GM12878 (cell line): ENCODE data around the gene WNT5B. TPM values are rescaled to one million over a fixed set of nuclear protein-coding genes. Genes with fewer than 3 reads are reported as not detected.

Experiments used
- ATAC-seq: fragments of 200-7000 bp; cut with Tn5 transposase; 3 replicates; pipeline ENCODE4 v1.9.1; 2020; ENCODE audit warnings: mild to moderate bottlenecking, moderate library complexity
- BruUV-seq: library from RNA; stranded (reverse); fragments of 400-500 nt; replicated peaks from 2 replicates; lab custom pipeline; 2021; lab: Mats Ljungman, UMichigan
- CTCF ChIA-PET: fragments of 300-600 bp; sonication (Branson Sonifier 250); formaldehyde crosslinking; extraction: SDS; loops from one replicate; lab custom pipeline; 2021; ENCODE audit warnings: inconsistent platforms; lab: Yijun Ruan, JAX
- POLR2A ChIA-PET: fragments of 350-600 bp; formaldehyde crosslinking; extraction: SDS; loops from one replicate; lab custom pipeline; 2021; ENCODE audit warnings: inconsistent platforms; lab: Charles Lee
- RAD21 ChIA-PET: fragments of 300-600 bp; sonication (Branson Sonifier 250); formaldehyde crosslinking; loops from one replicate; lab custom pipeline; 2023; ENCODE audit warnings: antibody characterized with exemption; ENCODE audit not compliant: unreplicated experiment; lab: Charles Lee
- SMC1A ChIA-PET: fragments of 300-600 bp; sonication (Branson Sonifier 250); formaldehyde crosslinking; loops from one replicate; lab custom pipeline; 2023; ENCODE audit not compliant: unreplicated experiment, uncharacterized antibody; lab: Charles Lee
- DNase-seq: peaks from one replicate; pipeline ENCODE4 v3.0.0-alpha.2; 2011; ENCODE audit warnings: low read depth, low spot score
- FAIRE-seq: peaks from 3 replicates; lab custom pipeline; 2011; peaks lifted over from hg19 to GRCh38; lab: Jason Lieb, UNC
- H2AFZ ChIP-seq: 2 replicates; pipeline ENCODE4 v1.6.0; 2011; ENCODE audit warnings: low read depth, low read length, control low read depth; ENCODE audit not compliant: control insufficient read depth
- H3K27ac ChIP-seq: 2 replicates; pipeline ENCODE4 v1.5.1; 2011; ENCODE audit warnings: control low read depth; ENCODE audit not compliant: control insufficient read depth, insufficient read depth
- H3K27me3 ChIP-seq, 2 experiments: replicated peaks in 1 of 2; 2 replicates each; pipeline versions ENCODE4 v1.6.0 to v1.6.1; 2011; ENCODE audit warnings: low read length in 1 of 2; ENCODE audit not compliant: control insufficient read depth in 2 of 2, insufficient read depth in 2 of 2
- H3K36me3 ChIP-seq, 2 experiments: 2 replicates each; pipeline ENCODE4 v1.5.1; 2011; ENCODE audit warnings: low read length in 1 of 2; ENCODE audit not compliant: control insufficient read depth in 2 of 2, insufficient read depth in 2 of 2
- H3K4me1 ChIP-seq: 2 replicates; pipeline ENCODE4 v1.6.1; 2011; ENCODE audit warnings: mild to moderate bottlenecking, low read length, moderate library complexity, mixed read lengths; ENCODE audit not compliant: control insufficient read depth, insufficient read depth
- H3K4me2 ChIP-seq: 2 replicates; pipeline ENCODE4 v1.6.0; 2011; ENCODE audit warnings: control low read depth; ENCODE audit not compliant: control insufficient read depth, insufficient read depth
- H3K4me3 ChIP-seq: fragments of 200-600 bp; sonication (generic); 2 replicates; pipeline ENCODE4 v1.5.1; 2016
- H3K79me2 ChIP-seq: 2 replicates; pipeline ENCODE4 v1.6.0; 2011; ENCODE audit warnings: low read length; ENCODE audit not compliant: control insufficient read depth, insufficient read depth
- H3K9ac ChIP-seq: 2 replicates; pipeline ENCODE4 v1.8.0; 2011; ENCODE audit warnings: low read length, control low read depth, mixed read lengths; ENCODE audit not compliant: control insufficient read depth, insufficient read depth
- H3K9me3 ChIP-seq: replicated peaks from 3 replicates; pipeline ENCODE4 v1.5.1; 2011; ENCODE audit warnings: mild to moderate bottlenecking, low read length; ENCODE audit not compliant: control insufficient read depth, insufficient read depth
- H4K20me1 ChIP-seq: 2 replicates; pipeline ENCODE4 v1.6.0; 2011; ENCODE audit not compliant: control insufficient read depth, insufficient read depth
- HDAC6 ChIP-seq: fragments of 200-600 bp; sonication (generic); IDR thresholded peaks from one replicate; pipeline ENCODE4 v1.8.0; 2017; ENCODE audit warnings: antibody characterized with exemption; ENCODE audit not compliant: unreplicated experiment
- LARP7 ChIP-seq: fragments of 450-650 bp; IDR thresholded peaks from 2 replicates; pipeline ENCODE4 v1.6.1; 2017; ENCODE audit warnings: mild to moderate bottlenecking
- MEF2B ChIP-seq: fragments of 450-650 bp; IDR thresholded peaks from 2 replicates; pipeline ENCODE4 v1.6.1; 2018; ENCODE audit warnings: mild to moderate bottlenecking, moderate library complexity; ENCODE audit not compliant: partially characterized antibody, poor library complexity, severe bottlenecking
- MYB ChIP-seq: fragments of 150-350 bp; IDR thresholded peaks from 2 replicates; pipeline ENCODE4 v1.6.1; 2014; ENCODE audit warnings: mild to moderate bottlenecking, low read depth, low read length, borderline replicate concordance
- POLR2A ChIP-seq: IDR thresholded peaks from 2 replicates; pipeline ENCODE4 v1.6.1; 2011; ENCODE audit warnings: low read depth, mild to moderate bottlenecking, low read length
- SPI1 ChIP-seq: IDR thresholded peaks from 2 replicates; pipeline ENCODE4 v1.6.1; 2011; ENCODE audit warnings: low read depth, mild to moderate bottlenecking, low read length, moderate library complexity, borderline replicate concordance; ENCODE audit not compliant: insufficient read depth
- STAT1 ChIP-seq: fragments of 450-650 bp; conservative IDR thresholded peaks from 2 replicates; pipeline ENCODE4 v1.6.1; 2014; ENCODE audit warnings: antibody characterized with exemption, mild to moderate bottlenecking
- YBX1 ChIP-seq: fragments of 450-650 bp; IDR thresholded peaks from 2 replicates; pipeline ENCODE4 v1.6.1; 2016; ENCODE audit warnings: antibody characterized with exemption
- WGBS: methylation state at CpG from one replicate; pipeline ENCODE4 v1.1.6; 2016; ENCODE audit warnings: low lambda C conversion rate; ENCODE audit not compliant: insufficient replicate concordance, insufficient coverage; ENCODE audit errors: missing lambda C conversion rate; 5-methylcytosine and 5-hydroxymethylcytosine counted together
- in situ Hi-C: fragments of 300-500 bp; cut with MboI; formaldehyde crosslinking; loops from 9 replicates; pipeline ENCODE4 v1.14.3; 2018; ENCODE audit warnings: mixed read lengths
- intact Hi-C: fragments of 100-400 bp; cut with micrococcal nuclease; formaldehyde crosslinking; loops from one replicate; pipeline ENCODE4 v1.14.2; 2022; ENCODE audit not compliant: unreplicated experiment
- polyA plus RNA-seq, 11 experiments: library from polyadenylated mRNA; depleted of rRNA in 4 of 11; unstranded in 6 of 11; stranded (reverse) in 5 of 11; fragments of >200 nt; fragmentation: Nextera tagmentation in 4 of 11; fragmentation: Illumina TruSeq in 1 of 11; extraction: Ambion mirVana in 4 of 11; extraction: Trizol in 1 of 11; gene quantifications; 1 replicate in 1 of 11; 2 replicates in 10 of 11; pipeline versions ENCODE4 v1.2.1 to v1.2.3, GENCODE V29; 2011 to 2016; ENCODE audit warnings: inconsistent platforms in 2 of 11, missing spikeins in 2 of 11, low read depth in 1 of 11
- total RNA-seq, 4 experiments: library from RNA; depleted of rRNA in 3 of 4; stranded (reverse); fragments of >200 nt in 3 of 4; fragmentation: Illumina TruSeq in 1 of 4; extraction: Trizol in 1 of 4; gene quantifications; 2 replicates each; pipeline versions ENCODE4 v1.2.1 to v1.2.3, GENCODE V29; 2013 to 2021

WNT5B gene
- total and polyA plus RNA-seq, 10 of the 15 experiments (the other 5 are each of a cell fraction or from before 2014, with no cell fraction given) = 0.45 to 18.3 (median 5.4) TPM

- H3K79me2 ChIP-seq = no peaks in the 10 kb centered on the region
- FAIRE-seq (no peak), DNase-seq (no peak), ATAC-seq (no peak)
- ChIA-PET RAD21 (interaction anchor here (0.5 kb wide), 1 partner anchor 27 kb away, joined by 3 read pairs; no protein-coding TSS in a partner anchor), SMC1A (interaction anchor here (0.7 to 3.0 kb wide), 4 partner anchors 28 to 110 kb away, joined by 3 to 12 read pairs (median 4); no protein-coding TSS in a partner anchor), POLR2A (interaction anchor here (0.6 to 0.7 kb wide), 3 partner anchors 93 to 286 kb away, joined by 3 to 4 read pairs (median 4); no protein-coding TSS in a partner anchor), CTCF (interaction anchor here (0.6 to 1.4 kb wide), 7 partner anchors 9 to 381 kb away, joined by 3 to 8 read pairs (median 4); partner anchors contain the start of gene ADIPOR2)
- intact Hi-C loops (no loop called here), in situ Hi-C loops (no loop called here)
- TF ChIP-seq STAT1 (no peak), LARP7 (no peak)
- WGBS = 61% methylated on average over 7 of the region's 7 CpGs
- H3K27me3 ChIP-seq = no peaks in the 10 kb centered on the region; a peak in 1 of 4 replicates
- H2AFZ ChIP-seq = no peak overlapping the region
- no peak overlapping the region for H3K27ac ChIP-seq
- no peak overlapping the region for H3K4me3 ChIP-seq
- H3K4me1 ChIP-seq = no peaks in the 10 kb centered on the region
- H3K9me3 ChIP-seq = no peaks in the 10 kb centered on the region
- no peaks in the 10 kb centered on the region for H4K20me1 ChIP-seq
- no peak overlapping the region for H3K9ac ChIP-seq
- H3K36me3 ChIP-seq = no peaks in the 10 kb centered on the region
- no peak overlapping the region for H3K4me2 ChIP-seq
- no TSS peak for BruUV-seq
These were observed 51.9 kb downstream of the WNT5B start for GRCh38 chr12:1680804-1681492.

GRCh38 chr12:1681493-1681807 is 52.4 kb downstream of the WNT5B start:
- ATAC-seq = no peak
- Histone ChIP-seq H3K9ac (no peak overlapping the region), H3K79me2 (no peaks in the 10 kb centered on the region), H3K4me3 (no peak overlapping the region), H3K9me3 (no peaks in the 10 kb centered on the region), H3K4me2 (no peak overlapping the region), H3K36me3 (no peaks in the 10 kb centered on the region), H2AFZ (no peak overlapping the region), H3K27ac (no peak overlapping the region), H3K27me3 (no peaks in the 10 kb centered on the region; a peak in 1 of 4 replicates), H3K4me1 (no peaks in the 10 kb centered on the region), H4K20me1 (no peaks in the 10 kb centered on the region)
- intact Hi-C loops = no loop called here
- RAD21 ChIA-PET = no interaction called here
- no peak for TF ChIP-seq HDAC6
- TF ChIP-seq SPI1 = no peak
- TF ChIP-seq YBX1 = no peak
- no peak for TF ChIP-seq MYB
- TF ChIP-seq MEF2B = no peak
- no peak for TF ChIP-seq POLR2A
- in situ Hi-C loops = no loop called here
- 16% methylated on average over 2 of the region's 2 CpGs for WGBS
- no peak for FAIRE-seq
- POLR2A ChIA-PET = interaction anchor here (0.6 kb wide), 2 partner anchors 93 to 125 kb away, joined by 3 to 4 read pairs; no protein-coding TSS in a partner anchor
- CTCF ChIA-PET = interaction anchor here (0.7 to 1.4 kb wide), 4 partner anchors 9 to 381 kb away, joined by 3 to 8 read pairs (median 4); partner anchors contain the start of gene ADIPOR2
- SMC1A ChIA-PET = interaction anchor here (0.7 to 3.0 kb wide), 5 partner anchors 8 to 110 kb away, joined by 3 to 12 read pairs (median 3); no protein-coding TSS in a partner anchor
- no TSS peak for BruUV-seq
- DNase-seq = no peak
